GM23338 (cell line): ENCODE results near the gene CNNM3. TPM values are rescaled to one million over a fixed set of nuclear protein-coding genes. Genes with fewer than 3 reads are reported as not detected.

ENCODE experiments used
- ATAC-seq: fragments of 200-7000 bp; cut with Tn5 transposase; 3 replicates; pipeline ENCODE4 v1.9.1; 2020
- DNase-seq: peaks from one replicate; pipeline ENCODE4 v3.0.0-alpha.2; 2015; ENCODE audit warnings: low spot score
- H2AFZ ChIP-seq: fragments of 200-600 bp; sonication (generic); 2 replicates; pipeline ENCODE4 v1.8.0; 2016; ENCODE audit warnings: antibody characterized with exemption, mild to moderate bottlenecking, moderate library complexity
- H3F3A ChIP-seq: fragments of 200-600 bp; sonication (generic); replicated peaks from 2 replicates; pipeline ENCODE4 v1.8.0; 2017; ENCODE audit warnings: antibody characterized with exemption, mixed run types, low read depth
- H3K27ac ChIP-seq: fragments of 200-600 bp; sonication (generic); 2 replicates; pipeline ENCODE4 v1.6.1; 2016; ENCODE audit warnings: low read depth
- H3K27me3 ChIP-seq: fragments of 200-600 bp; sonication (generic); 2 replicates; pipeline ENCODE4 v1.8.0; 2016; ENCODE audit warnings: mild to moderate bottlenecking, mixed run types, moderate library complexity; ENCODE audit not compliant: insufficient read depth
- H3K36me3 ChIP-seq: fragments of 200-600 bp; sonication (generic); 2 replicates; pipeline ENCODE4 v1.8.0; 2016; ENCODE audit warnings: mild to moderate bottlenecking; ENCODE audit not compliant: insufficient read depth
- H3K4me1 ChIP-seq: fragments of 200-600 bp; sonication (generic); 2 replicates; pipeline ENCODE4 v1.8.0; 2016; ENCODE audit warnings: mild to moderate bottlenecking, moderate library complexity; ENCODE audit not compliant: insufficient read depth
- H3K4me2 ChIP-seq: fragments of 200-600 bp; sonication (generic); 2 replicates; pipeline ENCODE4 v1.7.1; 2017; ENCODE audit warnings: mixed run types
- H3K4me3 ChIP-seq: fragments of 200-600 bp; sonication (generic); 2 replicates; pipeline ENCODE4 v1.6.1; 2016; ENCODE audit warnings: mixed run types
- H3K79me2 ChIP-seq: fragments of 200-600 bp; sonication (generic); replicated peaks from 2 replicates; pipeline ENCODE4 v1.8.0; 2017; ENCODE audit warnings: mild to moderate bottlenecking; ENCODE audit not compliant: insufficient read depth
- H3K9me2 ChIP-seq: fragments of 200-600 bp; sonication (generic); 2 replicates; pipeline ENCODE4 v1.8.0; 2017; ENCODE audit not compliant: insufficient read depth
- H4K20me1 ChIP-seq: fragments of 200-600 bp; sonication (generic); replicated peaks from 2 replicates; pipeline ENCODE4 v1.8.0; 2017; ENCODE audit warnings: mild to moderate bottlenecking; ENCODE audit not compliant: insufficient read depth
- H3K27ac Mint-ChIP-seq: 2 replicates; pipeline ENCODE4 v1.8.0; 2020; ENCODE audit warnings: inconsistent platforms, mild to moderate bottlenecking, moderate library complexity, mixed read lengths
- H3K27me3 Mint-ChIP-seq: 3 replicates; pipeline ENCODE4 v1.8.0; 2022; ENCODE audit warnings: low read depth, mild to moderate bottlenecking, moderate library complexity, mixed read lengths, inconsistent platforms; ENCODE audit not compliant: insufficient read depth, poor library complexity
- H3K36me3 Mint-ChIP-seq: 3 replicates; pipeline ENCODE4 v1.8.0; 2021; ENCODE audit warnings: low read depth, mild to moderate bottlenecking, inconsistent platforms, moderate library complexity, mixed read lengths
- H3K4me1 Mint-ChIP-seq: 3 replicates; pipeline ENCODE4 v1.8.0; 2020; ENCODE audit warnings: mild to moderate bottlenecking, inconsistent platforms, mixed read lengths
- H3K4me3 Mint-ChIP-seq: 3 replicates; pipeline ENCODE4 v1.8.0; 2021; ENCODE audit warnings: moderate library complexity, mild to moderate bottlenecking, inconsistent platforms, mixed read lengths
- H3K9me3 Mint-ChIP-seq: 3 replicates; pipeline ENCODE4 v1.8.0; 2020; ENCODE audit warnings: moderate library complexity, mild to moderate bottlenecking, inconsistent platforms, mixed read lengths
- CREB1 ChIP-seq: fragments of 250-450 bp; sonication (Bioruptor Pico); IDR thresholded peaks from 2 replicates; pipeline ENCODE4 v1.5.0; 2020; ENCODE audit warnings: low read depth, mild to moderate bottlenecking, moderate library complexity
- ETS1 ChIP-seq: IDR thresholded peaks from 2 replicates; pipeline ENCODE4 v1.6.1; 2016; ENCODE audit warnings: antibody characterized with exemption
- EZH2 ChIP-seq: fragments of 200-600 bp; sonication (generic); IDR thresholded peaks from one replicate; pipeline ENCODE4 v1.8.0; 2017; ENCODE audit warnings: antibody characterized with exemption, mild to moderate bottlenecking, low read depth; ENCODE audit not compliant: unreplicated experiment
- EZH2phosphoT487 ChIP-seq: fragments of 200-600 bp; sonication (generic); IDR thresholded peaks from one replicate; pipeline ENCODE4 v1.8.1; 2018; ENCODE audit warnings: antibody characterized with exemption; ENCODE audit not compliant: unreplicated experiment
- JUNB ChIP-seq: IDR thresholded peaks from one replicate; pipeline ENCODE4 v1.6.1; 2016; ENCODE audit warnings: antibody characterized with exemption; ENCODE audit not compliant: unreplicated experiment
- NANOG ChIP-seq: IDR thresholded peaks from 2 replicates; pipeline ENCODE4 v1.6.1; 2016; ENCODE audit warnings: antibody characterized with exemption, borderline replicate concordance
- POLR2AphosphoS5 ChIP-seq: IDR thresholded peaks from 2 replicates; pipeline ENCODE4 v1.6.1; 2016; ENCODE audit warnings: antibody characterized with exemption, low read depth
- STAT1 ChIP-seq: IDR thresholded peaks from one replicate; pipeline ENCODE4 v1.6.1; 2016; ENCODE audit warnings: antibody characterized with exemption; ENCODE audit not compliant: unreplicated experiment
- ZNF114 ChIP-seq: fragments of 250-450 bp; sonication (Bioruptor Pico); IDR thresholded peaks from 2 replicates; pipeline ENCODE4 v1.5.0; 2020; ENCODE audit warnings: mild to moderate bottlenecking, moderate library complexity
- ZNF331 ChIP-seq: fragments of 250-450 bp; sonication (Bioruptor Pico); IDR thresholded peaks from 2 replicates; pipeline ENCODE4 v1.5.0; 2020; ENCODE audit warnings: low read depth, mild to moderate bottlenecking, moderate library complexity
- ZNF462 ChIP-seq: fragments of 250-450 bp; sonication (Bioruptor Pico); IDR thresholded peaks from 2 replicates; pipeline ENCODE4 v1.5.0; 2020; ENCODE audit warnings: mild to moderate bottlenecking, moderate library complexity
- polyA plus RNA-seq: library from polyadenylated mRNA; unstranded; fragments of >200 nt; fragmentation: Nextera tagmentation; extraction: Ambion mirVana; gene quantifications from 2 replicates; pipeline ENCODE4 v1.2.1, GENCODE V29; 2016
- total RNA-seq: library from RNA; depleted of rRNA; stranded (reverse); fragments of >200 nt; shearing (Covaris generic); gene quantifications from 2 replicates; pipeline ENCODE4 v1.2.3, GENCODE V29; 2014
- TF ChIP-seq, protein P1 (sequence below): IDR thresholded peaks from one replicate; pipeline ENCODE4 v1.6.1; 2018; ENCODE audit warnings: antibody characterized with exemption; ENCODE audit not compliant: unreplicated experiment
- TF ChIP-seq, protein P2 (sequence below), 2 experiments: fragments of 200-600 bp in 1 of 2; sonication (generic) in 1 of 2; conservative IDR thresholded peaks; 2 replicates each; pipeline versions ENCODE4 v1.5.1 to v1.6.1; 2016 to 2017; ENCODE audit warnings: antibody characterized with exemption in 2 of 2, low read depth in 2 of 2, mild to moderate bottlenecking in 2 of 2, moderate library complexity in 1 of 2

The CNNM3 gene
- total and polyA plus RNA-seq, 2 experiments from 2014 or later, result 5.3 to 25.7 TPM

DNA sequence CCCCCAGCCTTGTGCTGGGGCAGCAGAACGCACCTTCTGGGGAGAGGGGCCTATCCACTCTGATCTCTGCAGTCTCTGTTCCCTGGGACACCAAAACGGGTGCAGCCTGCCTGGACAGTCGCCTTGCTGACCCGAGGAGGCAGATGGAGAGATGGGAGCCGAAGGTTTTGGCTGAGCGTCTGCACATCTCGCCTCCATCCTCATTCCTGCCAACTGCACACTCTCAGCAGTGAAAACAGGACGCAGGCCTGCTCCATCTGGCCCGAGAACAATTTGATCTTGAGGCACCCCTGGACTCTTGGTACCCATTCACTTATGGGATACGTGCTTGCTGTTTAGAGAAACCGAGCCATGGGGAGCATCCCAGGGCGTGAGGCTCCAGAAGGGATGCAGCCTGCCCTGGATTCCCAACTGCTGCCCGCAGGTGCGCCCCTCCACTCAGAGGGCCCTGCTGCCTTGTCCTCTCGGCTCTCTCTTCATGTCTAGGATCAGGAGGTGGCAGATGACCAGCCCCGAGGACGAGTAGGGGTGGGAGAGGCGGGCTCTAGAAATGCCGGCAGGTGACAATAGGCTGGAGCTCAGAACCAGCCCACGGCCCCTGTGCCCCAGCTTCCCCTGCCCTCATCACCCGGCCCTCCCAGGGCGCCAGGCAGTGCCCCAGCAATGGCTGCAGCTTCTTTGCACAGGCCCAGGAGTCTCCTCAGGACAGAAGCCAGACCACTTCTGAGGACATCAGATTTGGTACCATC lies 62.9 kb downstream of the CNNM3 start:
- no peak overlapping the region for H2AFZ ChIP-seq
- no peak overlapping the region for H3K27ac ChIP-seq
- H3K27me3 ChIP-seq, result no peaks in the 10 kb centered on the region
- no peak overlapping the region for H3K4me2 ChIP-seq
- no peaks in the 10 kb centered on the region for H4K20me1 ChIP-seq
- H3K36me3 ChIP-seq, result no peaks in the 10 kb centered on the region
- no peak overlapping the region for H3K4me3 ChIP-seq
- H3K27ac Mint-ChIP-seq, result no peak overlapping the region
- H3K79me2 ChIP-seq, result no peaks in the 10 kb centered on the region
- no peaks in the 10 kb centered on the region; the same call in 2 of the 3 replicates for H3K9me3 Mint-ChIP-seq
- peaks cover 47% of the 10 kb centered on the region for H3K27me3 Mint-ChIP-seq
- TF ChIP-seq, protein P1, sequence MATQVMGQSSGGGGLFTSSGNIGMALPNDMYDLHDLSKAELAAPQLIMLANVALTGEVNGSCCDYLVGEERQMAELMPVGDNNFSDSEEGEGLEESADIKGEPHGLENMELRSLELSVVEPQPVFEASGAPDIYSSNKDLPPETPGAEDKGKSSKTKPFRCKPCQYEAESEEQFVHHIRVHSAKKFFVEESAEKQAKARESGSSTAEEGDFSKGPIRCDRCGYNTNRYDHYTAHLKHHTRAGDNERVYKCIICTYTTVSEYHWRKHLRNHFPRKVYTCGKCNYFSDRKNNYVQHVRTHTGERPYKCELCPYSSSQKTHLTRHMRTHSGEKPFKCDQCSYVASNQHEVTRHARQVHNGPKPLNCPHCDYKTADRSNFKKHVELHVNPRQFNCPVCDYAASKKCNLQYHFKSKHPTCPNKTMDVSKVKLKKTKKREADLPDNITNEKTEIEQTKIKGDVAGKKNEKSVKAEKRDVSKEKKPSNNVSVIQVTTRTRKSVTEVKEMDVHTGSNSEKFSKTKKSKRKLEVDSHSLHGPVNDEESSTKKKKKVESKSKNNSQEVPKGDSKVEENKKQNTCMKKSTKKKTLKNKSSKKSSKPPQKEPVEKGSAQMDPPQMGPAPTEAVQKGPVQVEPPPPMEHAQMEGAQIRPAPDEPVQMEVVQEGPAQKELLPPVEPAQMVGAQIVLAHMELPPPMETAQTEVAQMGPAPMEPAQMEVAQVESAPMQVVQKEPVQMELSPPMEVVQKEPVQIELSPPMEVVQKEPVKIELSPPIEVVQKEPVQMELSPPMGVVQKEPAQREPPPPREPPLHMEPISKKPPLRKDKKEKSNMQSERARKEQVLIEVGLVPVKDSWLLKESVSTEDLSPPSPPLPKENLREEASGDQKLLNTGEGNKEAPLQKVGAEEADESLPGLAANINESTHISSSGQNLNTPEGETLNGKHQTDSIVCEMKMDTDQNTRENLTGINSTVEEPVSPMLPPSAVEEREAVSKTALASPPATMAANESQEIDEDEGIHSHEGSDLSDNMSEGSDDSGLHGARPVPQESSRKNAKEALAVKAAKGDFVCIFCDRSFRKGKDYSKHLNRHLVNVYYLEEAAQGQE, result no peak
- TF ChIP-seq, protein P2, sequence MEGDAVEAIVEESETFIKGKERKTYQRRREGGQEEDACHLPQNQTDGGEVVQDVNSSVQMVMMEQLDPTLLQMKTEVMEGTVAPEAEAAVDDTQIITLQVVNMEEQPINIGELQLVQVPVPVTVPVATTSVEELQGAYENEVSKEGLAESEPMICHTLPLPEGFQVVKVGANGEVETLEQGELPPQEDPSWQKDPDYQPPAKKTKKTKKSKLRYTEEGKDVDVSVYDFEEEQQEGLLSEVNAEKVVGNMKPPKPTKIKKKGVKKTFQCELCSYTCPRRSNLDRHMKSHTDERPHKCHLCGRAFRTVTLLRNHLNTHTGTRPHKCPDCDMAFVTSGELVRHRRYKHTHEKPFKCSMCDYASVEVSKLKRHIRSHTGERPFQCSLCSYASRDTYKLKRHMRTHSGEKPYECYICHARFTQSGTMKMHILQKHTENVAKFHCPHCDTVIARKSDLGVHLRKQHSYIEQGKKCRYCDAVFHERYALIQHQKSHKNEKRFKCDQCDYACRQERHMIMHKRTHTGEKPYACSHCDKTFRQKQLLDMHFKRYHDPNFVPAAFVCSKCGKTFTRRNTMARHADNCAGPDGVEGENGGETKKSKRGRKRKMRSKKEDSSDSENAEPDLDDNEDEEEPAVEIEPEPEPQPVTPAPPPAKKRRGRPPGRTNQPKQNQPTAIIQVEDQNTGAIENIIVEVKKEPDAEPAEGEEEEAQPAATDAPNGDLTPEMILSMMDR (conservative IDR thresholded peaks at IDR 0.05; ENCODE audit: low read depth in 2 of 2), result no peak
- no peak for TF ChIP-seq ZNF331
- no peak for TF ChIP-seq STAT1
- no peak for TF ChIP-seq ZNF462 (CRISPR knock-in tag)
- no peak for TF ChIP-seq NANOG
- TF ChIP-seq EZH2phosphoT487, result no peak
- TF ChIP-seq ZNF114 (CRISPR knock-in tag), result no peak
- TF ChIP-seq POLR2AphosphoS5, result no peak
- TF ChIP-seq EZH2, result no peak
- no peak for TF ChIP-seq ETS1
- TF ChIP-seq JUNB, result no peak
- no peak for TF ChIP-seq CREB1 (CRISPR knock-in tag)
- DNase-seq (no peak), ATAC-seq (no peak)
- H3K36me3 Mint-ChIP-seq, result no peaks in the 10 kb centered on the region
- no peak overlapping the region for H3K4me3 Mint-ChIP-seq
- H3K4me1 ChIP-seq, result peaks cover 49% of the 10 kb centered on the region
- H3F3A ChIP-seq, result peaks cover 14% of the 10 kb centered on the region; the same call in 1 of the 2 replicates
- H3K9me2 ChIP-seq, result no peaks in the 10 kb centered on the region
- peaks cover 62% of the 10 kb centered on the region for H3K4me1 Mint-ChIP-seq
